ENCODE results near the gene MAN1C1.

The MAN1C1 gene

GRCh38 chr1:25769625-25770383, 153.2 kb downstream of the MAN1C1 start:
- no peak overlapping the region for H3K4me2 ChIP-seq (ENCODE audit: low read length)
- no peaks in the 10 kb centered on the region for H3K36me3 ChIP-seq (ENCODE audit: insufficient read depth, low read length)
- H3K9me3 ChIP-seq (replicated peaks; ENCODE audit: low read length), result no peaks in the 10 kb centered on the region
- peaks cover 23% of the 10 kb centered on the region for H3K27me3 ChIP-seq (ENCODE audit: control insufficient read depth, insufficient read depth, low read length)
- no peaks in the 10 kb centered on the region for H3K4me1 ChIP-seq (ENCODE audit: control insufficient read depth, insufficient read depth, low read length)
- H3K9ac ChIP-seq (ENCODE audit: low read depth, low read length), result no peak overlapping the region
- no peak overlapping the region for H3K4me3 ChIP-seq (ENCODE audit: low read length)

- H3K4me2 ChIP-seq (ENCODE audit: low read length), result no peak overlapping the region
- H3K27me3 ChIP-seq (ENCODE audit: control insufficient read depth, insufficient read depth, low read length), result peaks cover 29% of the 10 kb centered on the region
- no peak overlapping the region for H3K9ac ChIP-seq (ENCODE audit: low read depth, low read length)
- H3K36me3 ChIP-seq (ENCODE audit: insufficient read depth, low read length), result no peaks in the 10 kb centered on the region
- no peaks in the 10 kb centered on the region for H3K4me1 ChIP-seq (ENCODE audit: control insufficient read depth, insufficient read depth, low read length)
- no peak overlapping the region for H3K4me3 ChIP-seq (ENCODE audit: low read length)
- H3K9me3 ChIP-seq (replicated peaks; ENCODE audit: low read length), result no peaks in the 10 kb centered on the region
Observed at GRCh38 chr1:25770541-25771220, 154.1 kb downstream of the MAN1C1 start.

- H3K9ac ChIP-seq (ENCODE audit: low read depth, low read length), result no peak overlapping the region
- peaks cover 29% of the 10 kb centered on the region for H3K27me3 ChIP-seq (ENCODE audit: control insufficient read depth, insufficient read depth, low read length)
- no peaks in the 10 kb centered on the region for H3K4me1 ChIP-seq (ENCODE audit: control insufficient read depth, insufficient read depth, low read length)
- H3K9me3 ChIP-seq (replicated peaks; ENCODE audit: low read length), result no peaks in the 10 kb centered on the region
- H3K4me3 ChIP-seq (ENCODE audit: low read length), result no peak overlapping the region
- no peak overlapping the region for H3K4me2 ChIP-seq (ENCODE audit: low read length)
- no peaks in the 10 kb centered on the region for H3K36me3 ChIP-seq (ENCODE audit: insufficient read depth, low read length)
Observed at GRCh38 chr1:25771221-25772114, 154.9 kb downstream of the MAN1C1 start.

- Histone ChIP-seq H3K9ac (ENCODE audit: low read depth, low read length) (no peak overlapping the region), H3K27me3 (ENCODE audit: control insufficient read depth, insufficient read depth, low read length) (peaks cover 32% of the 10 kb centered on the region), H3K9me3 (replicated peaks; ENCODE audit: low read length) (no peaks in the 10 kb centered on the region), H3K36me3 (ENCODE audit: insufficient read depth, low read length) (no peaks in the 10 kb centered on the region), H3K4me3 (ENCODE audit: low read length) (no peak overlapping the region), H3K4me2 (ENCODE audit: low read length) (no peak overlapping the region), H3K4me1 (ENCODE audit: control insufficient read depth, insufficient read depth, low read length) (no peaks in the 10 kb centered on the region)
Observed at GRCh38 chr1:25772164-25772563, 155.6 kb downstream of the MAN1C1 start.

- Histone ChIP-seq H3K27me3 (ENCODE audit: control insufficient read depth, insufficient read depth, low read length) (peaks cover 34% of the 10 kb centered on the region), H3K36me3 (ENCODE audit: insufficient read depth, low read length) (no peaks in the 10 kb centered on the region), H3K4me2 (ENCODE audit: low read length) (no peak overlapping the region), H3K9me3 (replicated peaks; ENCODE audit: low read length) (no peaks in the 10 kb centered on the region), H3K4me3 (ENCODE audit: low read length) (no peak overlapping the region), H3K9ac (ENCODE audit: low read depth, low read length) (no peak overlapping the region), H3K4me1 (ENCODE audit: control insufficient read depth, insufficient read depth, low read length) (no peaks in the 10 kb centered on the region)
Observed at GRCh38 chr1:25772692-25773245, 156.2 kb downstream of the MAN1C1 start.

- no peak overlapping the region for H3K4me2 ChIP-seq (ENCODE audit: low read length)
- H3K4me1 ChIP-seq (ENCODE audit: control insufficient read depth, insufficient read depth, low read length), result no peaks in the 10 kb centered on the region
- H3K27me3 ChIP-seq (ENCODE audit: control insufficient read depth, insufficient read depth, low read length), result peaks cover 34% of the 10 kb centered on the region
- no peak overlapping the region for H3K4me3 ChIP-seq (ENCODE audit: low read length)
- no peaks in the 10 kb centered on the region for H3K36me3 ChIP-seq (ENCODE audit: insufficient read depth, low read length)
- H3K9ac ChIP-seq (ENCODE audit: low read depth, low read length), result no peak overlapping the region
- H3K9me3 ChIP-seq (replicated peaks; ENCODE audit: low read length), result no peaks in the 10 kb centered on the region
Observed at GRCh38 chr1:25773441-25774125, 157.0 kb downstream of the MAN1C1 start.

- Histone ChIP-seq H3K9me3 (replicated peaks; ENCODE audit: low read length) (no peaks in the 10 kb centered on the region), H3K4me1 (ENCODE audit: control insufficient read depth, insufficient read depth, low read length) (no peaks in the 10 kb centered on the region), H3K4me3 (ENCODE audit: low read length) (no peak overlapping the region), H3K4me2 (ENCODE audit: low read length) (no peak overlapping the region), H3K36me3 (ENCODE audit: insufficient read depth, low read length) (no peaks in the 10 kb centered on the region), H3K9ac (ENCODE audit: low read depth, low read length) (no peak overlapping the region), H3K27me3 (ENCODE audit: control insufficient read depth, insufficient read depth, low read length) (peaks cover 37% of the 10 kb centered on the region)
Observed at GRCh38 chr1:25774206-25774803, 157.7 kb downstream of the MAN1C1 start.

GRCh38 chr1:25774921-25775771, 158.6 kb downstream of the MAN1C1 start:
- Histone ChIP-seq H3K4me1 (ENCODE audit: control insufficient read depth, insufficient read depth, low read length) (no peaks in the 10 kb centered on the region), H3K4me3 (ENCODE audit: low read length) (no peak overlapping the region), H3K27me3 (ENCODE audit: control insufficient read depth, insufficient read depth, low read length) (peaks cover 32% of the 10 kb centered on the region), H3K36me3 (ENCODE audit: insufficient read depth, low read length) (no peaks in the 10 kb centered on the region), H3K4me2 (ENCODE audit: low read length) (no peak overlapping the region), H3K9me3 (replicated peaks; ENCODE audit: low read length) (no peaks in the 10 kb centered on the region), H3K9ac (ENCODE audit: low read depth, low read length) (no peak overlapping the region)

GRCh38 chr1:25779388-25779787, 162.8 kb downstream of the MAN1C1 start:
- Histone ChIP-seq H3K27me3 (ENCODE audit: control insufficient read depth, insufficient read depth, low read length) (peaks cover 33% of the 10 kb centered on the region), H3K9ac (ENCODE audit: low read depth, low read length) (no peak overlapping the region), H3K4me1 (ENCODE audit: control insufficient read depth, insufficient read depth, low read length) (no peaks in the 10 kb centered on the region), H3K9me3 (replicated peaks; ENCODE audit: low read length) (no peaks in the 10 kb centered on the region), H3K4me3 (ENCODE audit: low read length) (no peak overlapping the region), H3K4me2 (ENCODE audit: low read length) (no peak overlapping the region), H3K36me3 (ENCODE audit: insufficient read depth, low read length) (no peaks in the 10 kb centered on the region)

- Histone ChIP-seq H3K4me3 (ENCODE audit: low read length) (no peak overlapping the region), H3K9me3 (replicated peaks; ENCODE audit: low read length) (no peaks in the 10 kb centered on the region), H3K27me3 (ENCODE audit: control insufficient read depth, insufficient read depth, low read length) (peaks cover 37% of the 10 kb centered on the region), H3K9ac (ENCODE audit: low read depth, low read length) (no peak overlapping the region), H3K4me2 (ENCODE audit: low read length) (no peak overlapping the region), H3K36me3 (ENCODE audit: insufficient read depth, low read length) (no peaks in the 10 kb centered on the region), H3K4me1 (ENCODE audit: control insufficient read depth, insufficient read depth, low read length) (no peaks in the 10 kb centered on the region)
Observed at GRCh38 chr1:25779894-25780293, 163.3 kb downstream of the MAN1C1 start.
